ENCODE measurements around the gene RBM38. TPM values are rescaled to one million over a fixed set of nuclear protein-coding genes. Genes with fewer than 3 reads are reported as not detected.

The RBM38 gene
- total and polyA plus RNA-seq, 2 of the 13 experiments (the other 11 are each of a cell fraction or from before 2014, with no cell fraction given) = 24.2 to 34.2 TPM

GRCh38 chr20:57351042-57351783 lies 40.0 kb upstream of the RBM38 start, which contains the start of gene RAE1 (continued):
- TF ChIP-seq, protein P1, sequence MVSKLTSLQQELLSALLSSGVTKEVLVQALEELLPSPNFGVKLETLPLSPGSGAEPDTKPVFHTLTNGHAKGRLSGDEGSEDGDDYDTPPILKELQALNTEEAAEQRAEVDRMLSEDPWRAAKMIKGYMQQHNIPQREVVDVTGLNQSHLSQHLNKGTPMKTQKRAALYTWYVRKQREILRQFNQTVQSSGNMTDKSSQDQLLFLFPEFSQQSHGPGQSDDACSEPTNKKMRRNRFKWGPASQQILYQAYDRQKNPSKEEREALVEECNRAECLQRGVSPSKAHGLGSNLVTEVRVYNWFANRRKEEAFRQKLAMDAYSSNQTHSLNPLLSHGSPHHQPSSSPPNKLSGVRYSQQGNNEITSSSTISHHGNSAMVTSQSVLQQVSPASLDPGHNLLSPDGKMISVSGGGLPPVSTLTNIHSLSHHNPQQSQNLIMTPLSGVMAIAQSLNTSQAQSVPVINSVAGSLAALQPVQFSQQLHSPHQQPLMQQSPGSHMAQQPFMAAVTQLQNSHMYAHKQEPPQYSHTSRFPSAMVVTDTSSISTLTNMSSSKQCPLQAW (CRISPR knock-in tag; IDR thresholded peaks at IDR 0.05) = peak; percentile 82; the same call in 1 of the 2 replicates
- TF ChIP-seq NR2C2 (CRISPR knock-in tag; IDR thresholded peaks at IDR 0.05; ENCODE audit: borderline replicate concordance) (peak; percentile 84), NFE2L1 (CRISPR knock-in tag; IDR thresholded peaks at IDR 0.05; ENCODE audit: borderline replicate concordance) (peak; percentile 16; the same call in 1 of the 2 replicates), ARNT2 (CRISPR knock-in tag; IDR thresholded peaks at IDR 0.05; ENCODE audit: low read depth) (peak; percentile 80), RBM22 (optimal IDR thresholded peaks at IDR 0.05; ENCODE audit: low read length) (no peak), ZFP62 (CRISPR knock-in tag; IDR thresholded peaks at IDR 0.05) (no peak), HNF1A (IDR thresholded peaks at IDR 0.05; ENCODE audit: low read depth) (no peak), HNF1A (CRISPR knock-in tag; IDR thresholded peaks at IDR 0.05; ENCODE audit: borderline replicate concordance) (no peak; the same call in 1 of the 2 replicates), ZNF18 (CRISPR knock-in tag; IDR thresholded peaks at IDR 0.05; ENCODE audit: insufficient replicate concordance) (peak; percentile 67), ZMYM3 (CRISPR knock-in tag; IDR thresholded peaks at IDR 0.05) (no peak), ZNF503 (CRISPR knock-in tag; IDR thresholded peaks at IDR 0.05) (peak; percentile 43), ZEB1 (IDR thresholded peaks at IDR 0.05; ENCODE audit: insufficient replicate concordance, low read depth) (no peak)
- TF ChIP-seq, protein P2, sequence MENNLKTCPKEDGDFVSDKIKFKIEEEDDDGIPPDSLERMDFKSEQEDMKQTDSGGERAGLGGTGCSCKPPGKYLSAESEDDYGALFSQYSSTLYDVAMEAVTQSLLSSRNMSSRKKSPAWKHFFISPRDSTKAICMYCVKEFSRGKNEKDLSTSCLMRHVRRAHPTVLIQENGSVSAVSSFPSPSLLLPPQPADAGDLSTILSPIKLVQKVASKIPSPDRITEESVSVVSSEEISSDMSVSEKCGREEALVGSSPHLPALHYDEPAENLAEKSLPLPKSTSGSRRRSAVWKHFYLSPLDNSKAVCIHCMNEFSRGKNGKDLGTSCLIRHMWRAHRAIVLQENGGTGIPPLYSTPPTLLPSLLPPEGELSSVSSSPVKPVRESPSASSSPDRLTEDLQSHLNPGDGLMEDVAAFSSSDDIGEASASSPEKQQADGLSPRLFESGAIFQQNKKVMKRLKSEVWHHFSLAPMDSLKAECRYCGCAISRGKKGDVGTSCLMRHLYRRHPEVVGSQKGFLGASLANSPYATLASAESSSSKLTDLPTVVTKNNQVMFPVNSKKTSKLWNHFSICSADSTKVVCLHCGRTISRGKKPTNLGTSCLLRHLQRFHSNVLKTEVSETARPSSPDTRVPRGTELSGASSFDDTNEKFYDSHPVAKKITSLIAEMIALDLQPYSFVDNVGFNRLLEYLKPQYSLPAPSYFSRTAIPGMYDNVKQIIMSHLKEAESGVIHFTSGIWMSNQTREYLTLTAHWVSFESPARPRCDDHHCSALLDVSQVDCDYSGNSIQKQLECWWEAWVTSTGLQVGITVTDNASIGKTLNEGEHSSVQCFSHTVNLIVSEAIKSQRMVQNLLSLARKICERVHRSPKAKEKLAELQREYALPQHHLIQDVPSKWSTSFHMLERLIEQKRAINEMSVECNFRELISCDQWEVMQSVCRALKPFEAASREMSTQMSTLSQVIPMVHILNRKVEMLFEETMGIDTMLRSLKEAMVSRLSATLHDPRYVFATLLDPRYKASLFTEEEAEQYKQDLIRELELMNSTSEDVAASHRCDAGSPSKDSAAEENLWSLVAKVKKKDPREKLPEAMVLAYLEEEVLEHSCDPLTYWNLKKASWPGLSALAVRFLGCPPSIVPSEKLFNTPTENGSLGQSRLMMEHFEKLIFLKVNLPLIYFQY (CRISPR knock-in tag; IDR thresholded peaks at IDR 0.05; ENCODE audit: borderline replicate concordance) = no peak; the same call in 1 of the 2 replicates
